A673 (cell line): Measurements from ENCODE around the gene NT5DC2. TPM values are rescaled to one million over a fixed set of nuclear protein-coding genes. Genes with fewer than 3 reads are reported as not detected.

Experiments
- BruUV-seq: library from RNA; stranded (reverse); fragments of 400-500 nt; replicated peaks from 2 replicates; lab custom pipeline; 2021; lab: Mats Ljungman, UMichigan
- CTCF ChIA-PET: fragments of 300-600 bp; sonication (Branson Sonifier 250); formaldehyde crosslinking; loops from one replicate; lab custom pipeline; 2022; ENCODE audit warnings: antibody characterized with exemption; lab: Charles Lee
- POLR2A ChIA-PET: fragments of 300-600 bp; sonication (Branson Sonifier 250); formaldehyde crosslinking; loops from one replicate; lab custom pipeline; 2022; ENCODE audit warnings: antibody characterized with exemption; ENCODE audit not compliant: low non-redundant PET; lab: Charles Lee
- DNase-seq: peaks from one replicate; pipeline ENCODE4 v3.0.0-alpha.2; 2015; ENCODE audit warnings: low spot score
- H3K27ac ChIP-seq: fragments of 200-600 bp; sonication (generic); 2 replicates; pipeline ENCODE4 v1.5.1; 2016; ENCODE audit warnings: mixed run types, low read depth, mild to moderate bottlenecking, mixed read lengths, antibody characterized with exemption, low read length; ENCODE audit not compliant: poor library complexity, severe bottlenecking
- H3K27me3 ChIP-seq: fragments of 200-600 bp; sonication (generic); replicated peaks from 2 replicates; pipeline ENCODE4 v1.6.1; 2017; ENCODE audit warnings: mixed run types, low read depth, mild to moderate bottlenecking, mixed read lengths, antibody characterized with exemption, low read length; ENCODE audit not compliant: insufficient read depth, poor library complexity
- H3K36me3 ChIP-seq: fragments of 200-600 bp; sonication (generic); 2 replicates; pipeline ENCODE4 v1.6.1; 2016; ENCODE audit warnings: mixed run types, mild to moderate bottlenecking, mixed read lengths, antibody characterized with exemption, low read length; ENCODE audit not compliant: insufficient read depth, poor library complexity, severe bottlenecking
- H3K4me1 ChIP-seq: fragments of 200-600 bp; sonication (generic); 2 replicates; pipeline ENCODE4 v1.6.1; 2017; ENCODE audit warnings: mixed run types, mild to moderate bottlenecking, mixed read lengths, antibody characterized with exemption, low read length; ENCODE audit not compliant: insufficient read depth, poor library complexity, severe bottlenecking
- H3K4me3 ChIP-seq: fragments of 200-600 bp; sonication (generic); 2 replicates; pipeline ENCODE4 v1.5.1; 2016; ENCODE audit warnings: low read depth, mixed run types, mild to moderate bottlenecking, mixed read lengths, low read length; ENCODE audit not compliant: poor library complexity, severe bottlenecking
- H3K9me3 ChIP-seq: fragments of 200-600 bp; sonication (generic); 2 replicates; pipeline ENCODE4 v1.6.1; 2016; ENCODE audit warnings: mixed run types, low read depth, mild to moderate bottlenecking, mixed read lengths, antibody characterized with exemption, low read length; ENCODE audit not compliant: poor library complexity, severe bottlenecking
- CTCF ChIP-seq: fragments of 300-800, 200-600 bp; sonication (generic); conservative IDR thresholded peaks from 2 replicates; pipeline ENCODE4 v1.5.1; 2017; ENCODE audit warnings: low read depth, mild to moderate bottlenecking, antibody characterized with exemption, low read length, moderate library complexity, mixed read lengths
- EZH2 ChIP-seq: fragments of 200-600 bp; sonication (generic); IDR thresholded peaks from 2 replicates; pipeline ENCODE4 v1.6.1; 2017; ENCODE audit warnings: borderline replicate concordance, low read depth, mild to moderate bottlenecking, mixed read lengths, antibody characterized with exemption, low read length; ENCODE audit not compliant: poor library complexity, severe bottlenecking
- intact Hi-C: fragments of 100-400 bp; cut with micrococcal nuclease; formaldehyde crosslinking; loops from one replicate; pipeline ENCODE4 v1.10.0; 2022; ENCODE audit not compliant: unreplicated experiment
- total RNA-seq: library from RNA; stranded (reverse); gene quantifications from 2 replicates; pipeline ENCODE4 v1.2.3, GENCODE V29; 2021

Gene NT5DC2
- total RNA-seq, 1 experiment from 2014 or later: 108 TPM

- DNase-seq: no peak
- ChIA-PET POLR2A (no interaction called here), CTCF (no interaction called here)
- Histone ChIP-seq H3K9me3 (no peaks in the 10 kb centered on the region), H3K4me1 (no peaks in the 10 kb centered on the region), H3K4me3 (no peak overlapping the region), H3K27ac (no peak overlapping the region), H3K27me3 (no peaks in the 10 kb centered on the region), H3K36me3 (peaks cover 3% of the 10 kb centered on the region)
- TF ChIP-seq CTCF: no peak
- no peak for TF ChIP-seq EZH2
- intact Hi-C loops: no loop called here
- BruUV-seq: no TSS peak
Measured at GRCh38 chr3:52484680-52485461, 48.8 kb downstream of the NT5DC2 start.

GRCh38 chr3:52483577-52484381 lies 49.9 kb downstream of the NT5DC2 start:
- no TSS peak for BruUV-seq
- CTCF ChIA-PET: no interaction called here
- TF ChIP-seq EZH2: no peak
- TF ChIP-seq CTCF: no peak
- DNase-seq: no peak
- H3K27ac ChIP-seq: no peak overlapping the region
- no peak overlapping the region for H3K4me3 ChIP-seq
- peaks cover 3% of the 10 kb centered on the region for H3K36me3 ChIP-seq
- H3K4me1 ChIP-seq: no peaks in the 10 kb centered on the region
- H3K27me3 ChIP-seq: no peaks in the 10 kb centered on the region
- intact Hi-C loops: no loop called here
- H3K9me3 ChIP-seq: no peaks in the 10 kb centered on the region
- POLR2A ChIA-PET: no interaction called here

- CTCF ChIA-PET: interaction anchor here (0.6 kb wide), 1 partner anchor 706 kb away, joined by 4 read pairs; no protein-coding TSS in a partner anchor
Measured at GRCh38 chr3:52483081-52483480, 50.6 kb downstream of the NT5DC2 start.

More at GRCh38 chr3:52483081-52483480, 50.6 kb downstream of the NT5DC2 start:
- H3K27me3 ChIP-seq: no peaks in the 10 kb centered on the region
- no peak for TF ChIP-seq EZH2
- TF ChIP-seq CTCF: no peak
- H3K4me1 ChIP-seq: no peaks in the 10 kb centered on the region
- no peak overlapping the region for H3K4me3 ChIP-seq
- POLR2A ChIA-PET: no interaction called here
- H3K27ac ChIP-seq: no peak overlapping the region
- no TSS peak for BruUV-seq
- H3K36me3 ChIP-seq: peaks cover 3% of the 10 kb centered on the region
- no peaks in the 10 kb centered on the region for H3K9me3 ChIP-seq
- DNase-seq: no peak
- intact Hi-C loops: no loop called here
